Stimulated activated CD8-positive, alpha-beta memory T cell treated with anti-CD3 and anti-CD28 coated beads, Interleukin-7, amount 100 ng/mL, for 48 hours (primary cell): Measurements from ENCODE around the gene GABRR1.

Experiments used
- DNase-seq, 2 donors: peaks; one replicate each; pipeline ENCODE4 v3.0.0-alpha.2; 2020; ENCODE audit warnings: low read depth in 1 of 2; ENCODE audit errors: extremely low read depth in 1 of 2

GABRR1 gene

DNA sequence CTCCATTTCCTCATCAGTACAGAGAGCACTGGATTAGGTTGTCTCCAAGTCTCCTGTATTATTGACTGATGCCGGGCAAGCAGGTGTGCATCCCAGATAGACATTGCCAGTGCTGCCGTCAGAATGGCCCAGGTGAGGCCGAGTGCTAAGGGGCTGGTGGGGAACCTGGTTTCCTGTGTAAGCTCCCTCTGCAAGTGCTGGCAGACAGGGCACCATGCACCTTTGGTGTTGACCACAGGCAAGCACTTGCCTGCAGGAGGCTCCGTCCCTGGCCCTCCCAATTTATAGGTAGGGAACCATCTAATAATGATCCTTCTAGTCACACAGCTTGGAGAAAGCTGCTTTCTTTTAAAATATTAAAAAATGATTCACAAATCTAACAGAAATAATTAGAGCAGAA, 747 bp downstream of the GABRR1 start:
- no peak for DNase-seq

DNA sequence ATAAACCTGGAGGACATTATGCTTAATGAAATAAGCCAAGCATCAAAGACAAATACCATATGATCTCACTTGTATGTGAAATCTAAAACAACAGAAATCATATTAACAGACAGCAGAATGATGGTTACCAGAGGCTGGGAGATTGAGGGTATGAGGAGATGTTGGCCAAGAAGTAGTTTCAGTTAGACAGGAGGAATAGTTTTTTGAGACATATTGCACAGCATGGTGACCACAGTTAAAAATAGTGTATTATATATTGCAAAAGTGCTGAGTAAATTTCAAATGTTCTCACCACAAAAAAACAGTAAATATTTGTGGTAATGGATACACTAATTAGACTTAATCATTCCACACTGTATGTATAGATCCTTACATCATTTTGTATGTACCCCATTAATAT, 1.8 kb downstream of the GABRR1 start:
- no peak for DNase-seq

DNA sequence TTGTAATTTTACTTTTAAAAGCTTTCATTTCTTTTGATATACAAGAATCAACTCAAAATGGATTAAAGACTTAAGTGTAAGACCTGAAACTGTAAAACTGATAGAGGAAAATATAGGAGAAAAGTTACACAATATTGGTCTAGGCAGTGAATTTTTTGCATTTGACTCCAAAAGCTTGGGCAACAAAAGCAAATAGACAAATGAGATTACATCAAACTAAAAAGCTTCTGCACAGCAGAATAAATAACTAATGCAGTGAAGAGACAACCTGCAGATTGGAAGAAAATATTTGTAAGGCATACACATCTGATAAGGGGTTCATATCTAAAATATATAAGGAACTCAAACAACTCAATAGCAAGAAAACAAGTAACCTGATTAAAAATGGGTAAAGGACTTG, 3.0 kb downstream of the GABRR1 start:
- DNase-seq, result no peak

DNA sequence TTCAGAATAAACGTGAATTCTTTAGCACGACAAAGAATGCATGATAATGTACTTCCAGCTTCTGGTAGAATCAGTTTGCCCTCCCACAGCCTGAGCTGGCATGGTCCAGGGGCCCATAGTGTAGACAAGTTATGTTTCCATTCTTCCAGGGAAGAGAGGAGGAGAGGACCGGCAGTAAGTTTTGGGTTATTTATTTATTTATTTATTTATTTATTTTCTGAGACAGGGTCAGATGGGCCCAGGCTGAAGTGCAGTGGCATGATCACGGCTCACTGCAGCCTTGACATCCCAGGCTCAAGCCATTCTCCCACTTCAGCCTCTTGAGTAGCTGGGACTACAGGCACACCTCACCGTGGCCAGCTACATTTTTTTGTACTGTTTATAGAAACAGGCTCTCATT, 4.7 kb downstream of the GABRR1 start:
- no peak for DNase-seq

DNA sequence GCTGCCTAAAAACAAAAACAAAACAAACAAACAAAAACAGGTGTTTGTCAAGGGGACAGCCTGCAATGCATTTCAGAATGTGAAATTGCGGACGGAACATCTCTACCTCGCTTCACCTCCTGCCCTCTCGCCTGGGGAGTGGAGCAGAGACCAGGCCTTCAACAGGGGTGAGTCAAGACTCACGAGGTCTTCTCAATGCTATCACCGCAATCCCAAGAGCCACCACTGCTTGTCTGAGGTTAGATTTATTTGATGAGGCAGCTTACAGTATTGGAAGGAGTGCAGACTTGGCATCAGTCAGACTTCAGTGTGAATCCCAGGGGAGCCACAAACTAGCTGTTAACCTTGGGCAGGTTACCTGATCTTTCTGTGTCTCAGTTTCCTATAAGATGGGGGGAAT, 7.7 kb downstream of the GABRR1 start:
- DNase-seq, result no peak

DNA sequence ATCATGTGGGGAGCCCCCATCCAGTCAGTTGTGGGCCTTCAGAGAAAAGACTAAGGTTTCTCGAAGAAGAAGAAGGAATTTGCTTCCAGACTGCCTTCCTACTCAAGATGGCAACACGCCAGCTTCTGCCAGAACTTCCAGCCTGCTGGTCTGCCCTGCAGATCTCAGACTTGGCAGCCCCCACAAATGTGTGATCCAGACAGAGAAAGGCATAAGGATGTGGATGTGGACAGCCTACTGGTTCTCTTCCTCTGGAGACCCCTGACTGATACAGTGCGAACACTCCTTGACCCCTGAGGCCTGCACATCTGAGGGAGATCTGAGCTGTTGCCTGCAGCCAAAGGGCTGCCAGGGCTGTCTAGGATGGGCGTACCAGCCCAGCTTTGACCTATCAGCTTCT, 8.6 kb downstream of the GABRR1 start:
- DNase-seq, result no peak

DNA sequence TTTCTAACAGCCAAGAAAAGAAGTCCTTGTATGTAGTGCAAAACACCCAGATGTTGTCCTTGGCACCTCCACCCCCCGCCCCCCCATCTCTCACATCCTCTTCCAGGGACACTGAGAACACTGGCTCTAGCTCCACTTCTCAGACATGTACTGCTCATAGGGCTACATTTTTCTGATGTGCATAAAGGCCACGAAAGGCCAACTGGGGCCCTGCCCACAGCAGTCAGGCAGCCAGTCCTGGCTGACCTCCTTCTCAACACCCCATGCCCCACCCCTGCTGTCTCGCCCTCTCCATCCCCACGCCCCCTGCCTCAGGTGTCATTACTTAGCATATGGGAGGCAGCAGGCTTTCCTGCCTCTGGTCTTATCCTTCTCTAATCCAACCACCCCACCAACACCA, 11.3 kb downstream of the GABRR1 start:
- DNase-seq, result no peak

DNA sequence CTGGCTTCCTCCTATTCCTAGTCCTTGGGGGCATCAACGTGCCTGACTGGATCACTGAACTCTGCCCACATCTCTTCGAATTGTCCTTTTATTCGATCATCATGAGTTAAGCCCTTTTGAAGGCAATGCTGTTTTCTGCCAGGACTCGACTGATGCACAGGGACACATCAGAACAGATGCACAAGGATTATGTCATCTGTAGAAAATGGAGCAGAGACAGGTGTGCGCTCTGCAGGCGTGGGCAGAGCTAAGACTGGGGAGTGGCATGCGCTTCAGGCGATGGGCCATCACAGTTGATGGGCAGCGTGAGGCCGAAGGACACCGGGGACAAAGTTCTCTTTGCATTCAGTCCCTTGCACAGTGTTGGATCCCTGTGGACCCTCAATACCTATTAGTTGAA, 13.1 kb downstream of the GABRR1 start:
- DNase-seq, result no peak

DNA sequence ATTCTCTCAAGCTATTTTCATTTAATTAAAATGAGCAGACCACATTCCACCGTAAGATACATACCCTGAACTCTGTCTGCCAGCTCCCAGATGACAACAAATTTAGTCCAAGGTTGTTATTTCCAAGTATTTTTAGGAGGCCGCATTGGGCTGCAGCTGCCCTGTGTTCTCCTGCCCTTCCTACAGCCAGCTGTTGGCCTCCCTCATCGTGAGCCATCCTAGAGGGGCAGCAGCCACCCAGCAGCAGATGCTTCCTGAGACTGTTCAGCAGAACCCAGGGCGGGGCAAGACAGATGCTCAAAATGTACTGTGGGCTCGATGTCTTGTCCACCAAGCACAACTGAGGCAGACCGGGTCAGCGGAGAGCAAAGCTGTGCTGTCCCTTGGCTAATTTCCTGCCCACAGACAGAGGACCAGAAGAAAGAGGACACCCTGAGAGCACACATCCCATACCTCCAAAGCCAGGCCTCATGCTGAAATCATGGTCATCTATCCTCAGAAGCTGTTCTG, 16.4 kb downstream of the GABRR1 start:
- DNase-seq, result no peak

DNA sequence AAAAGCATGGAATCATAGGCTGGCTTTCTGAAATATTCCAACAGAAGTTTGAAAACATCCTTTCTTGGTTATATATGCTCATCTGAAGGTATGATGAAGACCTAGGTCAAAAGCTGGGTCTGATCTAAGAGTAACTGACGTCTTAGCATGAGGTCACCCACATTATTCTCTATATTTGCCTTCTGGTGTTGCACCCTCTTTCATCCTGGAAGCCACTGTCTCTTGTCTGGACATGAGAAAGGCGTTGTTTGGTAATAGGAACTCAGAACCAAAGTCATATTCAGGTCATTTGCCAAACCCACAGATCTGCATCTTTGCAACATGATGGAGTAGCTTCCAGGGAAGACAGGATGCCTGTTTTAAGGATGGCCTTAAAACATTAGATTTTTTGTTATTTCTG, 17.6 kb downstream of the GABRR1 start:
- no peak for DNase-seq

DNA sequence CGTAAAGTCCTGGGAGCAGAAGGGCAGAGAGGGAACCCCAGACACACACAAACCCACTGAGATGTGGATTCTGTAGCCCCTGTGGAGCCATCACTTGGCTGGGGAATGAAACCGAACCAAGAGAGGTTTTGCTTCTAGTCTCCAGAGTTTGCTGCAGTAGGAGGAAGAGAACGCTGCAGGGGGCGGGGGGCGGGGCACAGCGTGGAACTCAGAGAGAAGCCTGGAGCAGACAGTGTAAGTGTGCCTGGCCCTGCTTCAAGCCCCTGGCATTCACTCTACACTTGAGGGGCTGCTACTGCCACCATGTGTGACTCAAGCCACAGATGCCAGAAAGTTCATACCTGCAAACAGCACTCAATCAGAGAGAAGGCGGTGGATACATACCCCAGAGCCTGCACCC, 18.9 kb downstream of the GABRR1 start:
- DNase-seq, result no peak

DNA sequence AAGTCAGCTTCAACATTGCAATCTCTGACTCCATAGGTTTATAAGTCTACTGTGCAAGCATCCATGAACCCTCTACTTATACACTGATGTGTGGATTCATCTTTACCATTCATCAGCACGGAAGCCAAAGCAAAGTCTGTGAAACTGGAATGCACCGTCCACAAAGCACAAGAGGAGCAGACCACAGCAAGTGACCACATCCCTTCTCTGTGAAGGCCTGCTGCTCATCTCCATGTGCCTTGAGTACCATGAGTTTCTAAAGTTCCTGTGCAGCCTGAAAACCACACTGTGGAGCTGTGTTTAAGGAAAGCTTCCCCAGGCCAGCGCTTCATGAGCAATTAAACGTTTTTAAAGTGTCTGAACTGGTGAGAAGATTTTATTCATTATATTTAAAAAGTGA, 20.0 kb downstream of the GABRR1 start:
- no peak for DNase-seq

DNA sequence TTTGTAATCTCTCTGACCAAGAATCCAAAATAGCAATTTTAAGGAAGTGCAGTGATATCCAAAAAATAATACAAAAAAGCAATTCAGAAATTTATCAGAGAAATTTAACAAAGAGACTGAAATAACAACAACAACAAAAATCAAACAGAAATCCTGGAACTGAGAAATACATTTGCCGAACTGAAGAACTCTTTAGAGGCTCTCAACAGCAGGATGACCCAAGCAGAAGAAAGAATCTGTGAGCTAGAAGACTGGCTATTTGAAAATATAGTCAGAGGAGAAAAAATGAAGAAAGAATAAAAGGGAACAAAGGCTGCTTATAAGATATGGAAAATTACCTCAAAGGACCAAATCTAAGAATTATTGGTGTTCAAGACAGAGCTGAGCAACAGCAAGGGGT, 22.6 kb downstream of the GABRR1 start:
- no peak for DNase-seq

DNA sequence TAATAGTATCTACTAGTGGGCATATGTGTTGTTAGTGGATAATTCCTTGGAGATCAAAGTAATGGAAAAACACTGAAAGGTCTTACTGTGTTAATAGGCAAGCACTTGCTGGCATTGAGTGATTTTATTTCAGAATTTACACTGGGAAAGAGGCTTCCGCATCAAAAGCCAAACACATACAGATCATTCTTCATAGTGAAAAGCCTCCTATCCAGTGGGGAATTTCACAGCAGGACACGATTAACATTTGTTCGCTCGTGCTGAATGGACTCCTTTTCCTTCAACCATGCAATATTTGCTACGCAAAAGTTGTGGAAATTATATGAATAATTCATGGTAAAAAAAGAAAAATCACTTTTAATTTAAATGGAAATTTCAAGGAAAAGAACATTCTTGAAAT, 26.4 kb downstream of the GABRR1 start:
- DNase-seq, result no peak

DNA sequence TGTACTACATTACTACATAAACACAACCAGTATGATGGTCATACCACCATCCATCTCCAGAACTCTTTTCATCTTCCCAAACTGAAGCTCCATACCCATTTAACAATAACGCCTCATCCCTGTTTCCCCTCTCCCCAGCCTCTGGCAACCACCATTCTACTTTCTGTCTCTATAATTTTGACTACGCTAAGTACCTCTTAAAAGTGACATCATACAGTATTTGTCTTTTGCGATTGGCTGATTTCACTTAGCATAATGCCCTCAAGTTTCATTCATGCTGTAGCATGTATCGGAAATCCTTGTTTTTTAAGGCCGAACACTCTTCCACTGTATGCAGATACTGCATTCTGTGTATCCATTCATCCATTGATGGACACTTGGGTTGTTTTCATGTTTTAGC, 29.7 kb downstream of the GABRR1 start:
- DNase-seq, result no peak

DNA sequence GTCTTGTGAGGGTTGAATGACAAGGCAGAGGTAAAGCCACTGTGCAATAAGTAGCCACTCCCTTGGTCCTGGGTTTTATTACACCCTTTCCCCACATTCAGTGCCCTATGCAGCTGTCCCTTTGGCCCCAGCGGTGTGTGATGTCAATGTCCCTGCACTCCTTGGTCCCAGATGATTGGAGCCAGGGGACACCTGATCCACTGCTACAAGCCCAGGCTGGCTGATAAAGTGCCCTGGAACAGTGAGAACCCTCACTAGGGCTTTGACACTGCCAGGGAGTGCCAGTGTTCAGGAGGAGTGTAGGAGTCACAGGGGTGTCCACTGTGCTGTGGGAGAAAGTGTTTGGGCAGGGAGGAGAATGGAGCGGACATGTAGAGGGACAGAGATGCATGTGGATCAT, 30.4 kb downstream of the GABRR1 start:
- DNase-seq, result no peak

DNA sequence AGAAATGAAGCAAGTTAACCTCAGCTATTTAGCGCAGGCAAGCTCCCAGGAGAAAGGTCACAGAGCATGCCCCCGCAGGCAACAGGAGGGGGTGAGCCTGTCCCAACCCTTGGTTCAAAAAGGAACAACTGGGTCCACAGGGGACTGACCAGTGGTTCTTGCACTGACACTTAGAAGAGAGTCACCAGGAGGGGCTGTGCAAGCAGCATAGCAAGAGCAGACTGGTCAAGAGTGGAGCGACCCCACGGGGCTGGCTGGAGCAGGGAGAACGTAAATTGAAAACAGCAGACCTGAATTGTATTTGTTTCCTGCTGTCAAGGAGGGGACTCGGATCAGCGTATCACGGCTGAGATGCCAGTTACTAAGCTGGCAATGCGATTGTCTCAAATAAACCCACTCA, 32.8 kb downstream of the GABRR1 start:
- DNase-seq, result no peak

DNA sequence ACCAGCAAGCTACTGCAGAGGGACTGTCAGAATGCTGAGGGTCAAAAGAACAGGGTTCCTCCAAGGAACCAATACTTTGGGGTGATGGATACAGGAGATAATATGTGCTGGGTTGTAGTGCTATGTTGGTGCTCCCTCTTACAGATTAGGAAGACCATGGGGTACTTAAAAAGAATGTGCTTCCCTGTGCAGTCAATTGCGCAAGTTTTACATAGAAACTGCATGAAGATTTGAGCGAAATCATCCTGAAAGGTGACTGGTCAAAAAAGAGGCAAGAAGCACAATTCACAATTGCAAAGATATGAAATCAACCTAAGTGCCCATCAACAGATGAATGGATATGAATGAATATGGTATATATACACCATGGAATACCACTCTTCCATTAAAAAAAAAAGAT, 33.9 kb downstream of the GABRR1 start:
- no peak for DNase-seq

DNA sequence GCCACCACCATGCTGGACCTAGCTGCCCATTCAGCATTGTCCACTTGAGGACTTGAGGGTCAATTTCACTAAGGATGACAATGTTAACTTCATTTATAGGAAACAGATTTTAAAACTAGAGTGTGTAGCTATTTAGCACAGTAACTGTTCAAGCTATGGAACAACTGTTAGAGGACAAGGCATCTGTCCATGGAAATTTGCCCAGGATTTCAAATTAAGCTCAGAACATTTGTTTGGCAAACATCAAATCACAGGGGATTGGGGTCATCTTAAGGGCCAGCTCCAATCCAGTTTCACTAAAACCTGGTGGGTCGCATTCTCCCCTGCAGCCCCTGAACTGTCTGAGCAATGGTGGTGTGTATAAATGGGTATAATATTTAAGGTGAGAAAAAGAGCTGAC, 36.2 kb downstream of the GABRR1 start:
- DNase-seq, result no peak

DNA sequence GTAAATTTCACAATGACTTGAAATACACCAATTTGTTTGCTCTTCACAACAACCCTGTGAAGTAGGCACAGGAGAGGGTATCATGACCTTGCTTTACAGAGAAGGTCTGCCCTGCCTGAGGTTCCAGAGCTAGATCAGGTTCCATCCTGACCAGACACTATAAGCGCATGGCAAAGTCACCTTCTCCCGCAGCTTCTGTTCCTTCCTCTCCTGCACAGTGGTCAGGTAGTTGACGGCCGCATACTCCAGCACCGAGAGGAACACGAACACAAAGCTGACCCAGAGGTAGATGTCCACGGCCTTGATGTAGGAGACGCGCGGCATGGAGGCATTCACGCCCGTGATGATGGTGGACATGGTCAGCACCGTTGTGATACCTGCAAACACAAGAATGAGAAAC, 37.0 kb downstream of the GABRR1 start:
- no peak for DNase-seq

DNA sequence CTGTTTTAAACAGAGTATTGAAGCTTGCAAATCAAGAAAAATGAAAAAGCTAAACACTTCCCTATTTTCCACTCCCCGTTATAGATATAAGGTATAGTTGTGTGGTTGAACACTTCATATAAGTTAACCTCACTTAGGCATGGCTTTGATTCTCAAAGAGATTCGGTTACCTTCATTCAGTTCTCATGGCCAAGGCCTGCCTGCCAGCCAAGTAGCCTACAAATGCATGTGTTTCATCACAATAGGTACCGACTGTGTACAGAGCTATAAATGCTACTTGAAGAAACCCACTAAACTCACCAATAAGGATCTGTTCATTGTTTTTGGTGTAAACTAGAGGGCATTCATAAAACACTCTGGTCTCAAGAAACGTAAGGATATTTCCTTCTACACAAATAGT, 43.5 kb downstream of the GABRR1 start:
- DNase-seq, result no peak

DNA sequence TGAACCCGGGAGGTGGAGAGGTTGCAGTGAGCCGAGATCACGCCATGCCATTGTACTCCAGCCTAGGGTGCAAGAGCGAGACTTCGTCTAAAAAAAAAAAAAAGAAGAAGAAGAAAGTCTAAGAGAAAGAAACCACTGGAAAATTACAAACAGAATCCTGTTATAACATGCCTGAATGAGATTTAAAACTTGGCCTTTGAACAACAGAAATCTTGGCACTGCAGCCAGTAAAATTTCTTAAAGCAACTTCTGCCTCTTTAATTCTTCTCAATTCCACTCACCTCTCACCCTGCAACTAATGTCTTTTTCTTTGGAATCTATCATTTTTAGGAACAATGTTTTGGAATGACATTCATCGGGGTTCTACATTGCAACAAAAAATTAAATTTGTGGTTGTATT, 45.0 kb downstream of the GABRR1 start:
- no peak for DNase-seq

DNA sequence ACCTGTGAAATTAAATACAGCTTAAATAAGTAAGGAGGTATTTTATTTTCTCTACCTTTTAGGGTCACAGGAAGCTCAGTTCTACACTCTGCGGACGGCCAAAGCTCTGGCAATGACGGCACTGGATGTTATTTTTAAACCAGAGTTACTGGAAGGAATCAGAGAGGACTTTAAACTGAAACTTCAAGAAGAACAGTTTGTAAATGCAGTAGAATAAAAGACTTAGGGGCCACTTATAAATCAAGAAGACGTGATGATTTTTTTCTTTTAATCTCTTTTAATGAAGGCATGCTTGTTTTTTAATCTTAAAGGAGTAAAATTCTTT, 55.1 kb downstream of the GABRR1 start:
- DNase-seq, result no peak
